PFSK-1 (cell line): ENCODE results near the gene KCNG2.

Source experiments
- FOXP2 ChIP-seq: optimal IDR thresholded peaks from 2 replicates; pipeline ENCODE3; 2011; ENCODE audit warnings: borderline replicate concordance, control low read depth, inconsistent platforms; ENCODE audit not compliant: insufficient read depth; ENCODE audit errors: extremely low read length, extremely low read depth
- POLR2AphosphoS5 ChIP-seq: IDR thresholded peaks from 2 replicates; pipeline ENCODE4 v1.6.1; 2012; ENCODE audit warnings: low read depth, mild to moderate bottlenecking, control low read depth, low read length, moderate library complexity
- SIN3A ChIP-seq: IDR thresholded peaks from 2 replicates; pipeline ENCODE4 v1.6.1; 2012; ENCODE audit warnings: mild to moderate bottlenecking, low read length, moderate library complexity, borderline replicate concordance; ENCODE audit not compliant: insufficient read depth
- TAF1 ChIP-seq: IDR thresholded peaks from 2 replicates; pipeline ENCODE4 v1.6.1; 2012; ENCODE audit warnings: low read length, control low read depth, borderline replicate concordance; ENCODE audit not compliant: insufficient read depth
- TF ChIP-seq, protein P1 (sequence below), 2 experiments: IDR thresholded peaks; 2 replicates each; pipeline versions ENCODE4 v1.6.1 to v1.8.0; 2011 to 2012; ENCODE audit warnings: low read depth in 2 of 2, low read length in 2 of 2, control low read depth in 1 of 2, inconsistent platforms in 1 of 2, mild to moderate bottlenecking in 1 of 2, moderate library complexity in 1 of 2; ENCODE audit not compliant: insufficient read depth in 1 of 2

KCNG2 gene

DNA sequence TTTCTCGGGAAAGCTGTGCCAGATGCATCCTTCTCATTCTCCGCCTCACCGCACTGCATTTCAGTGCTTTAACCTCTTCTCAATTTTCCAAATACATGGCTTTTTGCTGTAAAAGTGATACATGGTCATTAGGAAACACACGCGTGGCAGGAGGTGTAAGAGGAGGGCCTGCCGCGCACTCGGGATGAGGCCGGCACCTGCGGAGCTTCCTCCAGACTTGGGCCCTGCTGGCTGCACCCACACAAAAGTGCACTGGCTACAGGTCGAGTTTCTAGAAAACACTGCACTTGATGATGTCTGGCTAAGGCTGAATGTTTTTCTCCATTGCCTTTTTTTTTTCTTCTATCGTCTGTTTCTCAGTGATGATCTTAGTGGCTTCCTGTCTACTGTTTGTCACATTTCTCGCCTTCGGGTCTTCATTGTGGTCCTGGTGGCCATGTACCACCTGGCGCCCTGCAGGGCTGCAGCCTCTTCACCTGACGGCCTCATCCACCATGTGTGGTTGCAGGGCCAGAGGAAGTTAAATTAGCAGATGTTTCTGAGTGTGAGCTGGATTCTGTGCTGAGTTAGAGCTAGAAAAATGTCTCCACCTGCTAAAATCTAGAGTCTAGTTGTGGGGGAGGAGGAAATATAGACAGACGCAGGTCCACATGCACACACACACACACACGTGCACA is 7.6 kb downstream of the KCNG2 start:
- TF ChIP-seq, protein P1, sequence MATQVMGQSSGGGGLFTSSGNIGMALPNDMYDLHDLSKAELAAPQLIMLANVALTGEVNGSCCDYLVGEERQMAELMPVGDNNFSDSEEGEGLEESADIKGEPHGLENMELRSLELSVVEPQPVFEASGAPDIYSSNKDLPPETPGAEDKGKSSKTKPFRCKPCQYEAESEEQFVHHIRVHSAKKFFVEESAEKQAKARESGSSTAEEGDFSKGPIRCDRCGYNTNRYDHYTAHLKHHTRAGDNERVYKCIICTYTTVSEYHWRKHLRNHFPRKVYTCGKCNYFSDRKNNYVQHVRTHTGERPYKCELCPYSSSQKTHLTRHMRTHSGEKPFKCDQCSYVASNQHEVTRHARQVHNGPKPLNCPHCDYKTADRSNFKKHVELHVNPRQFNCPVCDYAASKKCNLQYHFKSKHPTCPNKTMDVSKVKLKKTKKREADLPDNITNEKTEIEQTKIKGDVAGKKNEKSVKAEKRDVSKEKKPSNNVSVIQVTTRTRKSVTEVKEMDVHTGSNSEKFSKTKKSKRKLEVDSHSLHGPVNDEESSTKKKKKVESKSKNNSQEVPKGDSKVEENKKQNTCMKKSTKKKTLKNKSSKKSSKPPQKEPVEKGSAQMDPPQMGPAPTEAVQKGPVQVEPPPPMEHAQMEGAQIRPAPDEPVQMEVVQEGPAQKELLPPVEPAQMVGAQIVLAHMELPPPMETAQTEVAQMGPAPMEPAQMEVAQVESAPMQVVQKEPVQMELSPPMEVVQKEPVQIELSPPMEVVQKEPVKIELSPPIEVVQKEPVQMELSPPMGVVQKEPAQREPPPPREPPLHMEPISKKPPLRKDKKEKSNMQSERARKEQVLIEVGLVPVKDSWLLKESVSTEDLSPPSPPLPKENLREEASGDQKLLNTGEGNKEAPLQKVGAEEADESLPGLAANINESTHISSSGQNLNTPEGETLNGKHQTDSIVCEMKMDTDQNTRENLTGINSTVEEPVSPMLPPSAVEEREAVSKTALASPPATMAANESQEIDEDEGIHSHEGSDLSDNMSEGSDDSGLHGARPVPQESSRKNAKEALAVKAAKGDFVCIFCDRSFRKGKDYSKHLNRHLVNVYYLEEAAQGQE (IDR thresholded peaks at IDR 0.05; ENCODE audit: insufficient read depth in 1 of 2, low read depth in 2 of 2, low read length in 2 of 2) = no peak
- no peak for TF ChIP-seq FOXP2

DNA sequence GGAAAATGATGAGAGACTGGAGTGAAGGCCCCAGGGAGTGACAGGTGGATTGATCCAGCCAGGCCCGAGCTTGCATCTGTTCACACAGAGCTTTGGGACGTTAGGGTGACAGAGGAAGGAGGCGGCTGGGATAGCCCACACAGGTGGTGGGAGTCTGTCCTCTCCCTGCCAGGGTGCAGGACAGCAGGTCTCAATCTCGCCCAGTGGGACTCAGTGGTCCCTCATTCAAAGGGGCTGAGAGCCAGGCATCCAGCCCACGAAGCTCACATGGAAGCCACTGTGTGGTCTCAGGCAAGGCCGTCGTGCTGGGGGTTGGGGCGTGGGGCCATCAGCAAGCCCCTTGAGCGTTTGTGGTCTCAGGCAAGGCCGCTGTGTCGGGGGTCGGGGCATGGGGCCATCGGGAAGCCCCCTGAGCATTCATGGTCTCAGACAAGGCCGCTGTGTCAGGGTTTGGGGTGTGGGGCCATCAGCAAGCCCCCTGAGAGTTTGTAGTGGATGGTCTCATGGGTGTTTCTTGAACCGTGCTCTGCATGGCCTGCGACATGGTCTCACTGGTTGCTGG is 8.3 kb downstream of the KCNG2 start:
- TF ChIP-seq SIN3A (no peak), TAF1 (no peak), FOXP2 (no peak), POLR2AphosphoS5 (no peak)
- TF ChIP-seq, protein P1 (IDR thresholded peaks at IDR 0.05; ENCODE audit: insufficient read depth in 1 of 2, low read depth in 2 of 2, low read length in 2 of 2) = no peak

DNA sequence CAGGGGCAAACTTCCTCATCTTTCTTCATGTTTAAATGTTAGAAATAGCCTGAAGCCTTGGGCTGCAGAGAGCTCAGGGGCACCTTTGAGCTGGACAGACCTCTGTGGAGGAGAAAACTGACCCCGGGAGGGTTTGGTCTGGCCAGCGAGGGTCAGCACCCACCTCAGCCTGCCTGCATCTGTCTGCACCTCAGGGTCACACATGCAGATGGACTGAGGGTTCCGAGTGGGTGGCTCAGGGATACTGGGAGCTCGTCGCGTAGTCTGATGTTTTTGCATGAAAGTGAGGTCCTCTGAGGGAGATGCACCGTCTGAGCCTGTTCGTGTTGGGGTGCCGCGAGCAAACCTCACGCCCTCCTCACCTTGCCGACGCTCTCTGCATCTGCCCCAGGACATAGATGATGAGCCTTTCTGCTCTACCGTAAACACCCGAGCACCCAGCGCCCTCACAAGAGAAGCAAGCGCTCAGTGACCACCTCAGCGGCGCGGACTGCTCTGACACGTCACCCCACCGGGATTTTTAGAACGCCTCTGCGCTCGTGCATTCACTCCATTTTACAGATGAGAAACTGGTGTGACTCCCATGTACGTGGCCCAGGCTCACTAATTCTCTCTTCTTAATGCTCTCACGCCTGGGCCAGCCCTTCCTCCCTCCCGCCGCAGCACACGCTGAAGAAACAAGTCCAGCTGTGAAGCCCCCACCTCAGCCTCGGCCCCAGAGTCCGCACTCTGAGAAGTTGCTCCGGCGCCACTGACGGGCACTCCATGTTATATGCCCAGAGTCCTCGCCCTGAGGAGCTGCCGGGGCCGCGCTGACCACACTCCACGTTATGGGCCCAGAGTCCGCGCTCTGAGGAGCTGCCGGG is 9.5 kb downstream of the KCNG2 start:
- TF ChIP-seq, protein P1 (IDR thresholded peaks at IDR 0.05; ENCODE audit: insufficient read depth in 1 of 2, low read depth in 2 of 2, low read length in 2 of 2) = no peak
- no peak for TF ChIP-seq FOXP2
- TF ChIP-seq TAF1 = no peak
- no peak for TF ChIP-seq POLR2AphosphoS5
- TF ChIP-seq SIN3A = no peak

DNA sequence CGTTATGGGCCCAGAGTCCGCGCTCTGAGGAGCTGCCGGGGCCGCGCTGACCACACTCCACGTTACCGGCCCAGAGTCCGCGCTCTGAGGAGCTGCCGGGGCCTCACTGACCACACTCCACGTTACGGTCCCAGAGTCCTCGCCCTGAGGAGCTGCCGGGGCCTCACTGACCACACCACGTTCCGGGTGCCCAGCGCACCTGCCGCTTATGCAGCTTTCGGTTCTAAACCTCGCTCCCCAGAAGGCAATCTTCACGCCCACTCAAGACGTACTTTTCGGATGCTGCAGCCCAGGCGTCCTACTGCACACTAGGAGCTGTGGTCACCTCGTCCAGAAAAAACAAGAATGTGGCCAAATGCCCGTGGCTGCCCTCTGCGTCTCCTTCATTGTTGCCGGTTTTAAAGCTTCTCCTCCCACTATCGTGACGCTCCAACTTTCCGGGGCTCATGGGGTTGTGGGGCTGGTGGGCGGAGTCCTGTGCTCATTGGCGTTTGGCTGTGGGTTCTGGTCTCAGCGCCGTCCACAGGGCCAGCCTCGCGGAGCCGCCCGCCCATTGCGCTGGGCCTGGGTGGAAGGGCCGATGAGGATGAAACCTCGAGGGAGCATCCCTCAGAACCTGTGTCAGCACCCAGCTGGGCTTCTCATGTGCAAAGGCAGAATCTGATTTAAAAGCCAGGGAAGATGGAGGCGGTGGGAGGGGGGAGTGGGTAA is 11.9 kb downstream of the KCNG2 start:
- TF ChIP-seq SIN3A (no peak), POLR2AphosphoS5 (no peak), FOXP2 (no peak), TAF1 (no peak)
- TF ChIP-seq, protein P1 (IDR thresholded peaks at IDR 0.05; ENCODE audit: insufficient read depth in 1 of 2, low read depth in 2 of 2, low read length in 2 of 2) = no peak
